ENCODE measurements around the gene RBM26.
"Not testable (repeated sequence)": the region's sequence is repeated elsewhere in the genome, so short reads cannot be mapped to it uniquely, and the experiment has no call there.

DNA sequence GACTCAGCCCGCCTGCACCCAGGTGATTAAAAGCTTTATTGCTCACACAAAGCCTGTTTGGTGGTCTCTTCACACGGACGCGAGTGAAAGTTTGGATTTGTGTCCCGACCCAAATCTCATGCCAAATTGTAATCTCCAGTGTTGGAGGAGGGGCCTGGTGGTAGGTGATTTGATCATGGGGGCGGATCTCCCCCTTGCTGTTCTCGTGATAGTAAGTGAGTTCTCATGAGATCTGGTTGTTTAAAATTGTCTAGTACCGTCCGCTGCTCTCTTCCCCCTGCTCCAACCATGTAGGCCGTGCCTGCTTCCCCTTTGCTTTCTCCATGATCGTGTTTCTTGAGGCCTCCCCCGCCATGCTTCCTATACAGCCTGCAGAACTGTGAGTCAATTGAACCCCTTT lies 126.3 kb downstream of the RBM26 start:
- TF ChIP-seq, protein P1, sequence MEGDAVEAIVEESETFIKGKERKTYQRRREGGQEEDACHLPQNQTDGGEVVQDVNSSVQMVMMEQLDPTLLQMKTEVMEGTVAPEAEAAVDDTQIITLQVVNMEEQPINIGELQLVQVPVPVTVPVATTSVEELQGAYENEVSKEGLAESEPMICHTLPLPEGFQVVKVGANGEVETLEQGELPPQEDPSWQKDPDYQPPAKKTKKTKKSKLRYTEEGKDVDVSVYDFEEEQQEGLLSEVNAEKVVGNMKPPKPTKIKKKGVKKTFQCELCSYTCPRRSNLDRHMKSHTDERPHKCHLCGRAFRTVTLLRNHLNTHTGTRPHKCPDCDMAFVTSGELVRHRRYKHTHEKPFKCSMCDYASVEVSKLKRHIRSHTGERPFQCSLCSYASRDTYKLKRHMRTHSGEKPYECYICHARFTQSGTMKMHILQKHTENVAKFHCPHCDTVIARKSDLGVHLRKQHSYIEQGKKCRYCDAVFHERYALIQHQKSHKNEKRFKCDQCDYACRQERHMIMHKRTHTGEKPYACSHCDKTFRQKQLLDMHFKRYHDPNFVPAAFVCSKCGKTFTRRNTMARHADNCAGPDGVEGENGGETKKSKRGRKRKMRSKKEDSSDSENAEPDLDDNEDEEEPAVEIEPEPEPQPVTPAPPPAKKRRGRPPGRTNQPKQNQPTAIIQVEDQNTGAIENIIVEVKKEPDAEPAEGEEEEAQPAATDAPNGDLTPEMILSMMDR (IDR thresholded peaks at IDR 0.05): not testable (repeated sequence)
- not testable (repeated sequence) for TF ChIP-seq POLR2A (IDR thresholded peaks at IDR 0.05)

Data from thyroid gland (tissue), 4 donors.